GM23248 (cell line): ENCODE data around the gene CACNA1D.

ENCODE experiments used
- EZH2 ChIP-seq: fragments of 200-600 bp; sonication (generic); IDR thresholded peaks from 2 replicates; pipeline ENCODE4 v1.6.1; 2018; ENCODE audit warnings: antibody characterized with exemption, mild to moderate bottlenecking; ENCODE audit not compliant: insufficient read depth, poor library complexity, severe bottlenecking
- EZH2phosphoT487 ChIP-seq: fragments of 200-600 bp; sonication (generic); IDR thresholded peaks from 2 replicates; pipeline ENCODE4 v1.6.1; 2018; ENCODE audit warnings: antibody characterized with exemption, moderate library complexity, mild to moderate bottlenecking, low read depth; ENCODE audit not compliant: insufficient read depth

GRCh38 chr3:53566461-53567145 is 72.2 kb downstream of the CACNA1D start:
- TF ChIP-seq EZH2, result no peak
- TF ChIP-seq EZH2phosphoT487, result no peak
